KMS-11 (cell line): ENCODE measurements around the gene SPATA16.
"Not testable (repeated sequence)": the region's sequence is repeated elsewhere in the genome, so short reads cannot be mapped to it uniquely, and the experiment has no call there.

Source experiments
- H2AFZ ChIP-seq: fragments of 200-600 bp; sonication (generic); 2 replicates; pipeline ENCODE4 v1.6.1; 2016; ENCODE audit warnings: antibody characterized with exemption, mixed run types, low read depth
- H3K27ac ChIP-seq: fragments of 200-600 bp; sonication (generic); 2 replicates; pipeline ENCODE4 v1.6.1; 2016; ENCODE audit warnings: mild to moderate bottlenecking, mixed run types
- H3K27me3 ChIP-seq: fragments of 200-600 bp; sonication (generic); 2 replicates; pipeline ENCODE4 v1.6.1; 2017; ENCODE audit warnings: mild to moderate bottlenecking, low read depth, mixed run types, moderate library complexity; ENCODE audit not compliant: insufficient read depth
- H3K36me3 ChIP-seq: fragments of 200-600 bp; sonication (generic); 2 replicates; pipeline ENCODE4 v1.6.1; 2017; ENCODE audit warnings: mild to moderate bottlenecking, mixed run types; ENCODE audit not compliant: insufficient read depth
- H3K4me1 ChIP-seq: fragments of 200-600 bp; sonication (generic); 2 replicates; pipeline ENCODE4 v1.6.1; 2016; ENCODE audit warnings: mild to moderate bottlenecking, low read depth, mixed run types; ENCODE audit not compliant: poor library complexity, severe bottlenecking
- H3K4me2 ChIP-seq: fragments of 200-600 bp; sonication (generic); 2 replicates; pipeline ENCODE4 v1.7.0; 2016; ENCODE audit warnings: mild to moderate bottlenecking, mixed run types
- H3K4me3 ChIP-seq: fragments of 200-600 bp; sonication (generic); IDR thresholded peaks from 2 replicates; pipeline ENCODE4 v1.6.1; 2017; ENCODE audit warnings: low read depth, low read length, mixed read lengths; ENCODE audit not compliant: insufficient read depth
- H3K79me2 ChIP-seq: fragments of 200-600 bp; sonication (generic); 2 replicates; pipeline ENCODE4 v1.6.1; 2016; ENCODE audit warnings: low read depth, mixed run types; ENCODE audit not compliant: insufficient read depth
- H3K9ac ChIP-seq: fragments of 200-600 bp; sonication (generic); 2 replicates; pipeline ENCODE4 v1.6.1; 2016; ENCODE audit warnings: mild to moderate bottlenecking, mixed run types
- H4K20me1 ChIP-seq: fragments of 200-600 bp; sonication (generic); 2 replicates; pipeline ENCODE4 v1.6.1; 2016; ENCODE audit warnings: mild to moderate bottlenecking, mixed run types; ENCODE audit not compliant: insufficient read depth
- TF ChIP-seq, protein P1 (sequence below): fragments of 200-600 bp; sonication (generic); conservative IDR thresholded peaks from 2 replicates; pipeline ENCODE4 v1.6.1; 2017; ENCODE audit warnings: low read depth, mild to moderate bottlenecking, antibody characterized with exemption, low read length, moderate library complexity, mixed read lengths

SPATA16 gene

DNA sequence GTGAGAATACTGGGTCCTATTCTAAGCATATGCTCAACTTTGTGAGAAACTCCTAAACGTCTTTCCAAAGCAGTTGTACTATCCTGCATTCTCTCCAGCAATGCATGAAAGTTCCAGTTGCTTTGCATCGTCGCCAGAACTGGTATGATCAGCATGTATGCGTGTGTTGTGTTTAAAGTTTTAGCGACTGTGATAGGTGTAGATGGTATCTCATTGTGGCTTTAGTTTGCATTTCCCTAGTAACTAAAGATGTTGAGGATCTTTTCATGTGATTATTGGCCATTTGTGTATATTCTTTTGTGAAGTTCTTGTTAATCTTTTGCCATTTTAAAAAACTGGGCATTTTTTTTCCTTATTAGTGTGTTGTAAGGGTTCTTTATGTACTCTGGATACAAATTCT is 115.1 kb downstream of the SPATA16 start:
- H3K36me3 ChIP-seq: no peaks in the 10 kb centered on the region
- H3K4me3 ChIP-seq: no peak overlapping the region
- TF ChIP-seq, protein P1, sequence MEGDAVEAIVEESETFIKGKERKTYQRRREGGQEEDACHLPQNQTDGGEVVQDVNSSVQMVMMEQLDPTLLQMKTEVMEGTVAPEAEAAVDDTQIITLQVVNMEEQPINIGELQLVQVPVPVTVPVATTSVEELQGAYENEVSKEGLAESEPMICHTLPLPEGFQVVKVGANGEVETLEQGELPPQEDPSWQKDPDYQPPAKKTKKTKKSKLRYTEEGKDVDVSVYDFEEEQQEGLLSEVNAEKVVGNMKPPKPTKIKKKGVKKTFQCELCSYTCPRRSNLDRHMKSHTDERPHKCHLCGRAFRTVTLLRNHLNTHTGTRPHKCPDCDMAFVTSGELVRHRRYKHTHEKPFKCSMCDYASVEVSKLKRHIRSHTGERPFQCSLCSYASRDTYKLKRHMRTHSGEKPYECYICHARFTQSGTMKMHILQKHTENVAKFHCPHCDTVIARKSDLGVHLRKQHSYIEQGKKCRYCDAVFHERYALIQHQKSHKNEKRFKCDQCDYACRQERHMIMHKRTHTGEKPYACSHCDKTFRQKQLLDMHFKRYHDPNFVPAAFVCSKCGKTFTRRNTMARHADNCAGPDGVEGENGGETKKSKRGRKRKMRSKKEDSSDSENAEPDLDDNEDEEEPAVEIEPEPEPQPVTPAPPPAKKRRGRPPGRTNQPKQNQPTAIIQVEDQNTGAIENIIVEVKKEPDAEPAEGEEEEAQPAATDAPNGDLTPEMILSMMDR: no peak
- H4K20me1 ChIP-seq: no peaks in the 10 kb centered on the region
- no peaks in the 10 kb centered on the region for H3K27me3 ChIP-seq
- H3K4me1 ChIP-seq: no peaks in the 10 kb centered on the region
- H3K4me2 ChIP-seq: no peak overlapping the region
- H3K79me2 ChIP-seq: no peaks in the 10 kb centered on the region
- no peak overlapping the region for H2AFZ ChIP-seq
- H3K27ac ChIP-seq: no peak overlapping the region
- no peak overlapping the region; the same call in 1 of the 2 replicates for H3K9ac ChIP-seq

DNA sequence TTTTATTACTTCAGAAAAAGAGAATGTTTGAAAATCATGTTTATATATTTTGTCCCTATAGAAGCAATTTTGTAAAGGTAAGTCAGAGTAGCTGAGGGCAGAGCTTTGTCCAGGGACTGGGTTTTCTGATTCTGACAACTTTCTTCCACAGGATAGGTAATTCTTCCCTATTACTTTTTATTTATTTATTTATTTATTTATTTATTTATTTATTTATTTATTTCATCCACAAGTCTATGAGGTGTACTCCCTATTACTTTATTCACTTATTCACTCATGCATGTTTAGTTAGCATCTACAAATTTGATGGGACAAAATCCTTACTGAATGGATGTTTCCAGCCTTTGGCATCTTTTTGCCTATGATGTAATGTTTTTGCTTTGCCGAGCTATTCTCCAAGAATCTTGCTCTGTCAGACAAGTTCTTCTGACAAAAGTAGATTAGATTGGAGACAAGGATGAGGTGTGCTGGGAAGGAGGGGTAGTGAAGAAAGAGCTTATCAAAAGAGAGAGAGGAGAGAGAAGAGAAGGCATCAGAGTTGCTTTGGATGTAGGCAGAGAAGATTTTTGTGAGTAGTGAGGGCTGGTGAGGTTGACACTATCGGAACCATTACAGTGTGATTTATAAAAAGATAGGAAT is 119.4 kb downstream of the SPATA16 start:
- Histone ChIP-seq H3K27ac (no peak overlapping the region), H3K4me2 (no peak overlapping the region), H3K79me2 (no peaks in the 10 kb centered on the region), H3K4me3 (no peak overlapping the region), H3K4me1 (no peaks in the 10 kb centered on the region), H4K20me1 (no peaks in the 10 kb centered on the region), H2AFZ (no peak overlapping the region), H3K36me3 (no peaks in the 10 kb centered on the region), H3K9ac (no peak overlapping the region), H3K27me3 (no peaks in the 10 kb centered on the region)
- TF ChIP-seq, protein P1: no peak

DNA sequence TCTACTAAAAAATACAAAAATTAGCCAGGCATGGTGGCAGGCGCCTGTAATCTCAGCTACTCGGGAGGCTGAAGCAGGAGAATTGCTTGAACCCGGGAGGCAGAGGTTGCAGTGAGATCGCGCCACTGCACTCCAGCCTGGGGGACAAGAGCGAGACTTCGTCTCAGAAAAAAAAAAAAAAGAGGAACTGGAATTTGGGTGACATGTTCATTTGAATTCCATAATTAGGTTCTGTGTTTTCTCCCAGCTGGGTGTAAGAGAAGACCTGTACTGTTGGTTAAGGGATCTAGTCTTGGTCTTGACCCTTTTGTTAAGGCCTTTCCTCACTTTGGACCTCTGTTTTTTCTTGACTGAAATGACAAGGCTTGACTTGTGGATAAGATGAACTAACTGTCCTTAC is 120.9 kb downstream of the SPATA16 start:
- H3K9ac ChIP-seq, H3K27ac ChIP-seq, H3K4me3 ChIP-seq, H3K27me3 ChIP-seq, H3K79me2 ChIP-seq, H3K4me2 ChIP-seq, H3K4me1 ChIP-seq, H3K36me3 ChIP-seq, H4K20me1 ChIP-seq, H2AFZ ChIP-seq: not testable (repeated sequence)

DNA sequence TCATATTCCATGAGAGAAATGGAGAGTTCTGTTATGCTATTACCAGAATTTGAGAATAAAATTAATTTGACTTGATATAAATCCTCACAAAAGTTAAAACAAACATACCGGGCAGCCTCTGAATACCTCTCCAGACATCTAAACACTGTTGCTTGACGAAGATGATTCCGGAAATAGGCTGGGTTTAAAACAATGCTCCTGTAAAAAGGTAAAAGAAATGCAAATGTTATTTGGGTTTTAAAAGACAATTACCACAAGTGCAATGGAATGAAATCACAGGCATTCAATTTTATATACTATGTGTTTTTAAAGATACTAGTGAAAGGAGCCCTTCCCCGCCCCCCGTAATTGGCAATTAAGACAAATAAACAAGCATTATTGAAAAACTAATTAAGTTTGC is 121.7 kb downstream of the SPATA16 start:
- no peak overlapping the region for H2AFZ ChIP-seq
- no peak overlapping the region for H3K9ac ChIP-seq
- no peak overlapping the region for H3K4me3 ChIP-seq
- no peaks in the 10 kb centered on the region for H3K4me1 ChIP-seq
- no peaks in the 10 kb centered on the region for H3K36me3 ChIP-seq
- H4K20me1 ChIP-seq: no peaks in the 10 kb centered on the region
- no peaks in the 10 kb centered on the region for H3K27me3 ChIP-seq
- TF ChIP-seq, protein P1: no peak
- no peak overlapping the region for H3K27ac ChIP-seq
- no peaks in the 10 kb centered on the region for H3K79me2 ChIP-seq
- no peak overlapping the region for H3K4me2 ChIP-seq

DNA sequence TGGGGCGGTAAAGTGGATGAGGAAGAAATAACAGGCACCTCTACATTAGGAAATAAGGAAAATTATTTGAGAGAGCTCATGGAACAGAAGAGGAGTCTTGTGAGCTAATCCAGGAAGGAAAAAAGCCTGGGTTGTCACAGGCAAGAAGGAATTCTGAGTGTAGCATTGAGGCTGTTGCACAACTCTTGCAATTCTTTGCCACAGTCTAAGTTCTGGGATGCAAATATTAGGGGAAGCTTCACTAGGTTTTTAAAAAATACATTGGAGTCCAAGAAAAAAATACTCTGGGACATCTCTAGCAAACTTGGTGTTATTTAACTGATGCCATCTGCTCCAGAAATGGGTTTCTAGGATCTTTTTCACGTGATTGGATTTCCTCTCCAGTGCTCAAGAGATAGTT is 122.3 kb downstream of the SPATA16 start:
- H3K4me1 ChIP-seq: no peaks in the 10 kb centered on the region
- no peak overlapping the region for H3K9ac ChIP-seq
- H3K27me3 ChIP-seq: no peaks in the 10 kb centered on the region
- no peaks in the 10 kb centered on the region for H3K79me2 ChIP-seq
- H3K4me3 ChIP-seq: no peak overlapping the region
- H3K36me3 ChIP-seq: no peaks in the 10 kb centered on the region
- H2AFZ ChIP-seq: no peak overlapping the region
- H4K20me1 ChIP-seq: no peaks in the 10 kb centered on the region
- H3K27ac ChIP-seq: no peak overlapping the region
- TF ChIP-seq, protein P1: no peak
- no peak overlapping the region for H3K4me2 ChIP-seq
